CD4-positive, alpha-beta T cell (primary cell): Measurements from ENCODE around the gene NBR1. TPM values are rescaled to one million over a fixed set of nuclear protein-coding genes. Genes with fewer than 3 reads are reported as not detected.
"Not testable (repeated sequence)": the region's sequence is repeated elsewhere in the genome, so short reads cannot be mapped to it uniquely, and the experiment has no call there.

Source experiments
- ATAC-seq: fragments of 200-7000 bp; cut with Tn5 transposase; one replicate; pipeline ENCODE4 v1.10.0; 2022; ENCODE audit warnings: mild to moderate bottlenecking; ENCODE audit not compliant: poor library complexity
- CTCF ChIA-PET: fragments of 350-600 bp; sonication (Branson Sonifier 250); formaldehyde crosslinking; loops from one replicate; lab custom pipeline; 2021; ENCODE audit warnings: antibody characterized with exemption, inconsistent platforms; lab: Charles Lee
- POLR2A ChIA-PET: fragments of 350-600 bp; sonication (Branson Sonifier 250); formaldehyde crosslinking; loops from one replicate; lab custom pipeline; 2021; ENCODE audit warnings: antibody characterized with exemption, inconsistent platforms; lab: Charles Lee
- DNase-seq, 14 experiments: peaks; one replicate each; pipeline ENCODE4 v3.0.0-alpha.2; 2013 to 2020; ENCODE audit warnings: mixed read lengths in 2 of 14
- H3K27ac ChIP-seq, 2 donors: one replicate each; pipeline versions ENCODE4 v1.5.1 to v1.7.0; 2013; ENCODE audit warnings: low read length in 2 of 2, low read depth in 1 of 2, mild to moderate bottlenecking in 1 of 2
- H3K27me3 ChIP-seq, 2 experiments: 1 replicate in 1 of 2; 2 replicates in 1 of 2; pipeline versions ENCODE4 v1.6.1 to v1.7.0; 2013; ENCODE audit warnings: low read length in 2 of 2, control low read depth in 1 of 2, mild to moderate bottlenecking in 1 of 2, moderate library complexity in 1 of 2; ENCODE audit not compliant: insufficient read depth in 2 of 2, control insufficient read depth in 1 of 2
- H3K36me3 ChIP-seq: one replicate; pipeline ENCODE4 v1.6.1; 2013; ENCODE audit warnings: low read length, control low read depth; ENCODE audit not compliant: insufficient read depth
- H3K4me1 ChIP-seq: one replicate; pipeline ENCODE4 v1.6.1; 2013; ENCODE audit warnings: low read length, control low read depth; ENCODE audit not compliant: insufficient read depth
- H3K4me3 ChIP-seq: one replicate; pipeline ENCODE4 v1.5.1; 2013; ENCODE audit warnings: mild to moderate bottlenecking, low read length, moderate library complexity
- H3K9me3 ChIP-seq, 2 experiments: 1 replicate in 1 of 2; 2 replicates in 1 of 2; pipeline versions ENCODE4 v1.6.1 to v1.7.0; 2013; ENCODE audit warnings: low read length in 2 of 2, mild to moderate bottlenecking in 2 of 2, control low read depth in 1 of 2, moderate library complexity in 1 of 2; ENCODE audit not compliant: control insufficient read depth in 1 of 2, insufficient read depth in 1 of 2
- H3K27ac Mint-ChIP-seq: one replicate; pipeline ENCODE4 v1.8.0; 2020; ENCODE audit warnings: mixed read lengths
- H3K27me3 Mint-ChIP-seq: one replicate; pipeline ENCODE4 v1.8.0; 2021; ENCODE audit warnings: mixed read lengths
- H3K36me3 Mint-ChIP-seq: one replicate; pipeline ENCODE4 v1.8.0; 2021; ENCODE audit warnings: low read depth, mixed read lengths
- H3K4me1 Mint-ChIP-seq: one replicate; pipeline ENCODE4 v1.8.0; 2021; ENCODE audit warnings: low read depth, mixed read lengths
- H3K4me3 Mint-ChIP-seq: one replicate; pipeline ENCODE4 v1.8.0; 2020; ENCODE audit warnings: mild to moderate bottlenecking, mixed read lengths
- H3K9me3 Mint-ChIP-seq: one replicate; pipeline ENCODE4 v1.8.0; 2020; ENCODE audit warnings: mixed read lengths
- CTCF ChIP-seq: fragments of 200-600 bp; IDR thresholded peaks from one replicate; pipeline ENCODE4 v1.8.0; 2022; ENCODE audit warnings: antibody characterized with exemption, mild to moderate bottlenecking
- intact Hi-C, 2 experiments: fragments of 100-400 bp; cut with DNase I in 1 of 2; cut with micrococcal nuclease in 1 of 2; formaldehyde crosslinking; loops; one replicate each; pipeline versions ENCODE4 v1.15.1 to v1.9.0; 2023 to 2025; cut with DNase I, micrococcal nuclease
- total RNA-seq, 174 experiments: library from RNA in 2 of 174; stranded (reverse) in 2 of 174; gene quantifications; one replicate each; pipeline ENCODE4 v1.2.3 and lab custom pipeline; 2021 to 2026

Gene NBR1
- total RNA-seq, 2 experiments from 2014 or later = 23.7 TPM

GRCh38 chr17:43129671-43130010 is 41.4 kb upstream of the NBR1 start:
- H3K4me1 ChIP-seq = peaks cover 14% of the 10 kb centered on the region
- Mint-ChIP-seq H3K27ac (no peak overlapping the region), H3K4me3 (peak overlapping the region; percentile 20), H3K27me3 (no peaks in the 10 kb centered on the region), H3K9me3 (no peaks in the 10 kb centered on the region), H3K4me1 (peaks cover 24% of the 10 kb centered on the region), H3K36me3 (peaks cover 40% of the 10 kb centered on the region)
- intact Hi-C loops = loop anchor here (5.0 to 10.0 kb wide), 7 partner anchors 83 to 297 kb away; partner anchors contain the start of genes RND2 (in 2 of the 2), PSME3 (in 1 of the 2), TMEM106A (in 1 of the 2) and VAT1 (in 1 of the 2)
- DNase-seq (no peak), ATAC-seq (no peak)
- H3K36me3 ChIP-seq = peaks cover 13% of the 10 kb centered on the region
- TF ChIP-seq CTCF = no peak
- H3K4me3 ChIP-seq = no peak overlapping the region
- H3K27me3 ChIP-seq = no peaks in the 10 kb centered on the region
- H3K27ac ChIP-seq = no peak overlapping the region
- ChIA-PET CTCF (no interaction called here), POLR2A (no interaction called here)
- H3K9me3 ChIP-seq = peaks cover 0 to under 1% of the 10 kb centered on the region in 2 experiments

GRCh38 chr17:43132117-43132516 is 38.9 kb upstream of the NBR1 start:
- no peaks in the 10 kb centered on the region for H3K27me3 ChIP-seq
- peaks cover 0 to 14% of the 10 kb centered on the region in 2 experiments for H3K9me3 ChIP-seq
- peaks cover 13% of the 10 kb centered on the region for H3K36me3 ChIP-seq
- Mint-ChIP-seq H3K36me3 (peaks cover 36% of the 10 kb centered on the region), H3K27ac (no peak overlapping the region), H3K4me3 (no peak overlapping the region), H3K27me3 (no peaks in the 10 kb centered on the region), H3K4me1 (peaks cover 15% of the 10 kb centered on the region), H3K9me3 (no peaks in the 10 kb centered on the region)
- ChIA-PET POLR2A (no interaction called here), CTCF (no interaction called here)
- TF ChIP-seq CTCF = no peak
- no peak for ATAC-seq
- H3K4me1 ChIP-seq = no peaks in the 10 kb centered on the region
- H3K27ac ChIP-seq = no peak overlapping the region
- intact Hi-C loops = no loop called here
- no peak for DNase-seq
- H3K4me3 ChIP-seq = no peak overlapping the region

- H3K27me3 Mint-ChIP-seq, H3K27ac ChIP-seq, H3K9me3 Mint-ChIP-seq, H3K4me3 ChIP-seq, POLR2A ChIA-PET, DNase-seq, H3K27me3 ChIP-seq, H3K27ac Mint-ChIP-seq, H3K4me1 ChIP-seq, H3K4me3 Mint-ChIP-seq, ATAC-seq, intact Hi-C loops: not testable (repeated sequence)
- Histone ChIP-seq H3K36me3 (peaks cover 11% of the 10 kb centered on the region), H3K9me3 (peaks cover 0 to 14% of the 10 kb centered on the region in 2 experiments)
- Mint-ChIP-seq H3K4me1 (peaks cover 11% of the 10 kb centered on the region), H3K36me3 (peaks cover 30% of the 10 kb centered on the region)
- CTCF ChIA-PET = interaction anchor here (0.6 kb wide), 1 partner anchor 1561 kb away, joined by 3 read pairs; no protein-coding TSS in a partner anchor
Measured at GRCh38 chr17:43133439-43133838, 37.6 kb upstream of the NBR1 start.
